GM23338 (cell line): ENCODE data around the gene MDM2. TPM values are rescaled to one million over a fixed set of nuclear protein-coding genes. Genes with fewer than 3 reads are reported as not detected.

ENCODE experiments used
- ATAC-seq: fragments of 200-7000 bp; cut with Tn5 transposase; 3 replicates; pipeline ENCODE4 v1.9.1; 2020
- DNase-seq: peaks from one replicate; pipeline ENCODE4 v3.0.0-alpha.2; 2015; ENCODE audit warnings: low spot score
- H2AFZ ChIP-seq: fragments of 200-600 bp; sonication (generic); 2 replicates; pipeline ENCODE4 v1.8.0; 2016; ENCODE audit warnings: antibody characterized with exemption, mild to moderate bottlenecking, moderate library complexity
- H3F3A ChIP-seq: fragments of 200-600 bp; sonication (generic); replicated peaks from 2 replicates; pipeline ENCODE4 v1.8.0; 2017; ENCODE audit warnings: antibody characterized with exemption, mixed run types, low read depth
- H3K27ac ChIP-seq: fragments of 200-600 bp; sonication (generic); 2 replicates; pipeline ENCODE4 v1.6.1; 2016; ENCODE audit warnings: low read depth
- H3K27me3 ChIP-seq: fragments of 200-600 bp; sonication (generic); 2 replicates; pipeline ENCODE4 v1.8.0; 2016; ENCODE audit warnings: mild to moderate bottlenecking, mixed run types, moderate library complexity; ENCODE audit not compliant: insufficient read depth
- H3K36me3 ChIP-seq: fragments of 200-600 bp; sonication (generic); 2 replicates; pipeline ENCODE4 v1.8.0; 2016; ENCODE audit warnings: mild to moderate bottlenecking; ENCODE audit not compliant: insufficient read depth
- H3K4me1 ChIP-seq: fragments of 200-600 bp; sonication (generic); 2 replicates; pipeline ENCODE4 v1.8.0; 2016; ENCODE audit warnings: mild to moderate bottlenecking, moderate library complexity; ENCODE audit not compliant: insufficient read depth
- H3K4me2 ChIP-seq: fragments of 200-600 bp; sonication (generic); 2 replicates; pipeline ENCODE4 v1.7.1; 2017; ENCODE audit warnings: mixed run types
- H3K4me3 ChIP-seq: fragments of 200-600 bp; sonication (generic); 2 replicates; pipeline ENCODE4 v1.6.1; 2016; ENCODE audit warnings: mixed run types
- H3K79me2 ChIP-seq: fragments of 200-600 bp; sonication (generic); replicated peaks from 2 replicates; pipeline ENCODE4 v1.8.0; 2017; ENCODE audit warnings: mild to moderate bottlenecking; ENCODE audit not compliant: insufficient read depth
- H3K9me2 ChIP-seq: fragments of 200-600 bp; sonication (generic); 2 replicates; pipeline ENCODE4 v1.8.0; 2017; ENCODE audit not compliant: insufficient read depth
- H4K20me1 ChIP-seq: fragments of 200-600 bp; sonication (generic); replicated peaks from 2 replicates; pipeline ENCODE4 v1.8.0; 2017; ENCODE audit warnings: mild to moderate bottlenecking; ENCODE audit not compliant: insufficient read depth
- H3K27ac Mint-ChIP-seq: 2 replicates; pipeline ENCODE4 v1.8.0; 2020; ENCODE audit warnings: inconsistent platforms, mild to moderate bottlenecking, moderate library complexity, mixed read lengths
- H3K27me3 Mint-ChIP-seq: 3 replicates; pipeline ENCODE4 v1.8.0; 2022; ENCODE audit warnings: low read depth, mild to moderate bottlenecking, moderate library complexity, mixed read lengths, inconsistent platforms; ENCODE audit not compliant: insufficient read depth, poor library complexity
- H3K36me3 Mint-ChIP-seq: 3 replicates; pipeline ENCODE4 v1.8.0; 2021; ENCODE audit warnings: low read depth, mild to moderate bottlenecking, inconsistent platforms, moderate library complexity, mixed read lengths
- H3K4me1 Mint-ChIP-seq: 3 replicates; pipeline ENCODE4 v1.8.0; 2020; ENCODE audit warnings: mild to moderate bottlenecking, inconsistent platforms, mixed read lengths
- H3K4me3 Mint-ChIP-seq: 3 replicates; pipeline ENCODE4 v1.8.0; 2021; ENCODE audit warnings: moderate library complexity, mild to moderate bottlenecking, inconsistent platforms, mixed read lengths
- H3K9me3 Mint-ChIP-seq: 3 replicates; pipeline ENCODE4 v1.8.0; 2020; ENCODE audit warnings: moderate library complexity, mild to moderate bottlenecking, inconsistent platforms, mixed read lengths
- ETS1 ChIP-seq: IDR thresholded peaks from 2 replicates; pipeline ENCODE4 v1.6.1; 2016; ENCODE audit warnings: antibody characterized with exemption
- ZNF462 ChIP-seq: fragments of 250-450 bp; sonication (Bioruptor Pico); IDR thresholded peaks from 2 replicates; pipeline ENCODE4 v1.5.0; 2020; ENCODE audit warnings: mild to moderate bottlenecking, moderate library complexity
- polyA plus RNA-seq: library from polyadenylated mRNA; unstranded; fragments of >200 nt; fragmentation: Nextera tagmentation; extraction: Ambion mirVana; gene quantifications from 2 replicates; pipeline ENCODE4 v1.2.1, GENCODE V29; 2016
- total RNA-seq: library from RNA; depleted of rRNA; stranded (reverse); fragments of >200 nt; shearing (Covaris generic); gene quantifications from 2 replicates; pipeline ENCODE4 v1.2.3, GENCODE V29; 2014

The MDM2 gene
- total and polyA plus RNA-seq, 2 experiments from 2014 or later = 105 to 136 TPM

GRCh38 chr12:68804657-68805591, 3.1 kb upstream of the MDM2 start:
- Histone ChIP-seq H3K27me3 (no peaks in the 10 kb centered on the region), H3K27ac (no peak overlapping the region; the same call in 1 of the 2 replicates), H3K36me3 (peaks cover 5% of the 10 kb centered on the region), H3F3A (peaks cover 18% of the 10 kb centered on the region; the same call in 1 of the 2 replicates), H3K79me2 (peaks cover 12% of the 10 kb centered on the region), H3K9me2 (no peaks in the 10 kb centered on the region), H2AFZ (peak overlapping the region; percentile 66), H3K4me3 (peak overlapping the region; percentile 33; the same call in 1 of the 2 replicates), H3K4me1 (peaks cover 29% of the 10 kb centered on the region), H4K20me1 (no peaks in the 10 kb centered on the region), H3K4me2 (peak overlapping the region; percentile 53)
- no peak overlapping the region; the same call in 2 of the 3 replicates for H3K4me3 Mint-ChIP-seq
- peaks cover 26% of the 10 kb centered on the region for H3K4me1 Mint-ChIP-seq
- DNase-seq (peak; percentile 73), ATAC-seq (peak; percentile 3; the same call in 2 of the 3 replicates)
- peaks cover 16% of the 10 kb centered on the region for H3K27me3 Mint-ChIP-seq
- peaks cover 13% of the 10 kb centered on the region for H3K36me3 Mint-ChIP-seq
- peak overlapping the region; percentile 72 for H3K27ac Mint-ChIP-seq
- TF ChIP-seq ZNF462 (CRISPR knock-in tag) (0 out of 2 replicates have a peak, but pooled peaks have one; percentile 3), ETS1 (no peak)
- H3K9me3 Mint-ChIP-seq = no peaks in the 10 kb centered on the region
